ENCODE measurements around the gene COL5A3.

Gene COL5A3

GRCh38 chr19:9972103-9972502 lies 38.2 kb downstream of the COL5A3 start:
- Histone ChIP-seq H3K4me3 (ENCODE audit: control insufficient read depth in 1 of 7, extremely low read depth in 1 of 7, insufficient read depth in 4 of 7, low read depth in 2 of 7, low read length in 6 of 7) (no peak overlapping the region), H3K9me3 (ENCODE audit: control extremely low read depth in 1 of 5, control insufficient read depth in 4 of 5, insufficient read depth in 2 of 5, low read depth in 1 of 5, low read length in 4 of 5) (peaks cover 0 to 2% (median 0%) of the 10 kb centered on the region in 5 experiments), H3K27me3 (replicated peaks in 2 of 5; ENCODE audit: control insufficient read depth in 4 of 5, insufficient read depth in 5 of 5, low read length in 4 of 5) (peaks cover 0 to 28% (median 17%) of the 10 kb centered on the region in 5 experiments), H3K27ac (ENCODE audit: insufficient read depth in 1 of 2, low read depth in 1 of 2, low read length in 2 of 2, poor library complexity in 1 of 2, severe bottlenecking in 2 of 2) (no peak overlapping the region), H3K36me3 (ENCODE audit: control insufficient read depth in 4 of 4, insufficient read depth in 4 of 4, low read length in 3 of 4) (no peaks in the 10 kb centered on the region), H3K4me1 (ENCODE audit: control extremely low read depth in 1 of 4, control insufficient read depth in 4 of 4, insufficient read depth in 4 of 4, low read length in 3 of 4) (no peaks in the 10 kb centered on the region)
- DNase-seq = no peak
- POLR2A ChIA-PET = no interaction called here
- CTCF ChIA-PET = no interaction called here
- WGBS (ENCODE audit: insufficient coverage) = 94% methylated on average over 6 of the region's 6 CpGs

GRCh38 chr19:9971166-9971897 lies 39.0 kb downstream of the COL5A3 start:
- Histone ChIP-seq H3K9me3 (ENCODE audit: control extremely low read depth in 1 of 5, control insufficient read depth in 4 of 5, insufficient read depth in 2 of 5, low read depth in 1 of 5, low read length in 4 of 5) (peaks cover 0 to 2% (median 0%) of the 10 kb centered on the region in 5 experiments), H3K27ac (ENCODE audit: insufficient read depth in 1 of 2, low read depth in 1 of 2, low read length in 2 of 2, poor library complexity in 1 of 2, severe bottlenecking in 2 of 2) (no peak overlapping the region), H3K27me3 (replicated peaks in 2 of 5; ENCODE audit: control insufficient read depth in 4 of 5, insufficient read depth in 5 of 5, low read length in 4 of 5) (peaks cover 0 to 35% (median 18%) of the 10 kb centered on the region in 5 experiments), H3K4me1 (ENCODE audit: control extremely low read depth in 1 of 4, control insufficient read depth in 4 of 4, insufficient read depth in 4 of 4, low read length in 3 of 4) (no peaks in the 10 kb centered on the region), H3K4me3 (ENCODE audit: control insufficient read depth in 1 of 7, extremely low read depth in 1 of 7, insufficient read depth in 4 of 7, low read depth in 2 of 7, low read length in 6 of 7) (no peak overlapping the region), H3K36me3 (ENCODE audit: control insufficient read depth in 4 of 4, insufficient read depth in 4 of 4, low read length in 3 of 4) (no peaks in the 10 kb centered on the region)
- CTCF ChIA-PET = no interaction called here
- DNase-seq = no peak
- POLR2A ChIA-PET = no interaction called here
- 77% methylated on average over 15 of the region's 15 CpGs for WGBS (ENCODE audit: insufficient coverage)

GRCh38 chr19:9970481-9970880 lies 39.8 kb downstream of the COL5A3 start:
- Histone ChIP-seq H3K4me1 (ENCODE audit: control extremely low read depth in 1 of 4, control insufficient read depth in 4 of 4, insufficient read depth in 4 of 4, low read length in 3 of 4) (no peaks in the 10 kb centered on the region), H3K27ac (ENCODE audit: insufficient read depth in 1 of 2, low read depth in 1 of 2, low read length in 2 of 2, poor library complexity in 1 of 2, severe bottlenecking in 2 of 2) (no peak overlapping the region), H3K27me3 (replicated peaks in 2 of 5; ENCODE audit: control insufficient read depth in 4 of 5, insufficient read depth in 5 of 5, low read length in 4 of 5) (peaks cover 0 to 44% (median 22%) of the 10 kb centered on the region in 5 experiments), H3K36me3 (ENCODE audit: control insufficient read depth in 4 of 4, insufficient read depth in 4 of 4, low read length in 3 of 4) (no peaks in the 10 kb centered on the region), H3K9me3 (ENCODE audit: control extremely low read depth in 1 of 5, control insufficient read depth in 4 of 5, insufficient read depth in 2 of 5, low read depth in 1 of 5, low read length in 4 of 5) (no peaks in the 10 kb centered on the region), H3K4me3 (ENCODE audit: control insufficient read depth in 1 of 7, extremely low read depth in 1 of 7, insufficient read depth in 4 of 7, low read depth in 2 of 7, low read length in 6 of 7) (no peak overlapping the region)
- ChIA-PET CTCF (no interaction called here), POLR2A (no interaction called here)
- WGBS (ENCODE audit: insufficient coverage) = 79% methylated on average over 8 of the region's 8 CpGs
- no peak for DNase-seq

- no peaks in the 10 kb centered on the region for H3K4me1 ChIP-seq (ENCODE audit: control extremely low read depth in 1 of 4, control insufficient read depth in 4 of 4, insufficient read depth in 4 of 4, low read length in 3 of 4)
- POLR2A ChIA-PET = no interaction called here
- no peaks in the 10 kb centered on the region for H3K9me3 ChIP-seq (ENCODE audit: control extremely low read depth in 1 of 5, control insufficient read depth in 4 of 5, insufficient read depth in 2 of 5, low read depth in 1 of 5, low read length in 4 of 5)
- H3K36me3 ChIP-seq (ENCODE audit: control insufficient read depth in 4 of 4, insufficient read depth in 4 of 4, low read length in 3 of 4) = no peaks in the 10 kb centered on the region
- DNase-seq = no peak
- H3K4me3 ChIP-seq (ENCODE audit: control insufficient read depth in 1 of 7, extremely low read depth in 1 of 7, insufficient read depth in 4 of 7, low read depth in 2 of 7, low read length in 6 of 7) = no peak overlapping the region
- peaks cover 0 to 49% (median 22%) of the 10 kb centered on the region in 5 experiments for H3K27me3 ChIP-seq (replicated peaks in 2 of 5; ENCODE audit: control insufficient read depth in 4 of 5, insufficient read depth in 5 of 5, low read length in 4 of 5)
- CTCF ChIA-PET = no interaction called here
- 100% methylated on average over 1 of the region's 2 CpGs for WGBS (ENCODE audit: insufficient coverage)
- H3K27ac ChIP-seq (ENCODE audit: insufficient read depth in 1 of 2, low read depth in 1 of 2, low read length in 2 of 2, poor library complexity in 1 of 2, severe bottlenecking in 2 of 2) = no peak overlapping the region
These were observed 40.7 kb downstream of the COL5A3 start for GRCh38 chr19:9969688-9969975.

GRCh38 chr19:9968820-9969687 lies 41.2 kb downstream of the COL5A3 start:
- POLR2A ChIA-PET = no interaction called here

GRCh38 chr19:9967326-9967725 lies 43.0 kb downstream of the COL5A3 start:
- WGBS (ENCODE audit: insufficient coverage) = no CpG with 5 or more reads among the region's 4 CpGs
- POLR2A ChIA-PET = no interaction called here
- CTCF ChIA-PET = interaction anchor here (0.6 kb wide), 1 partner anchor 340 kb away, joined by 3 read pairs; no protein-coding TSS in a partner anchor
- H3K27me3 ChIP-seq (replicated peaks in 2 of 5; ENCODE audit: control insufficient read depth in 4 of 5, insufficient read depth in 5 of 5, low read length in 4 of 5) = peaks cover 0 to 65% (median 22%) of the 10 kb centered on the region in 5 experiments
- DNase-seq = no peak
- no peaks in the 10 kb centered on the region for H3K36me3 ChIP-seq (ENCODE audit: control insufficient read depth in 4 of 4, insufficient read depth in 4 of 4, low read length in 3 of 4)
- peaks cover 0 to under 1% (median 0%) of the 10 kb centered on the region in 5 experiments for H3K9me3 ChIP-seq (ENCODE audit: control extremely low read depth in 1 of 5, control insufficient read depth in 4 of 5, insufficient read depth in 2 of 5, low read depth in 1 of 5, low read length in 4 of 5)
- no peak overlapping the region for H3K27ac ChIP-seq (ENCODE audit: insufficient read depth in 1 of 2, low read depth in 1 of 2, low read length in 2 of 2, poor library complexity in 1 of 2, severe bottlenecking in 2 of 2)
- no peak overlapping the region for H3K4me3 ChIP-seq (ENCODE audit: control insufficient read depth in 1 of 7, extremely low read depth in 1 of 7, insufficient read depth in 4 of 7, low read depth in 2 of 7, low read length in 6 of 7)
- H3K4me1 ChIP-seq (ENCODE audit: control extremely low read depth in 1 of 4, control insufficient read depth in 4 of 4, insufficient read depth in 4 of 4, low read length in 3 of 4) = no peaks in the 10 kb centered on the region

More at GRCh38 chr19:9968820-9969687, 41.2 kb downstream of the COL5A3 start:
- H3K27me3 ChIP-seq (replicated peaks in 2 of 5; ENCODE audit: control insufficient read depth in 4 of 5, insufficient read depth in 5 of 5, low read length in 4 of 5) = peaks cover 0 to 55% (median 22%) of the 10 kb centered on the region in 5 experiments
- no peaks in the 10 kb centered on the region for H3K36me3 ChIP-seq (ENCODE audit: control insufficient read depth in 4 of 4, insufficient read depth in 4 of 4, low read length in 3 of 4)
- no peaks in the 10 kb centered on the region for H3K9me3 ChIP-seq (ENCODE audit: control extremely low read depth in 1 of 5, control insufficient read depth in 4 of 5, insufficient read depth in 2 of 5, low read depth in 1 of 5, low read length in 4 of 5)
- no peaks in the 10 kb centered on the region for H3K4me1 ChIP-seq (ENCODE audit: control extremely low read depth in 1 of 4, control insufficient read depth in 4 of 4, insufficient read depth in 4 of 4, low read length in 3 of 4)
- WGBS (ENCODE audit: insufficient coverage) = 68% methylated on average over 5 of the region's 8 CpGs
- CTCF ChIA-PET = no interaction called here
- H3K27ac ChIP-seq (ENCODE audit: insufficient read depth in 1 of 2, low read depth in 1 of 2, low read length in 2 of 2, poor library complexity in 1 of 2, severe bottlenecking in 2 of 2) = no peak overlapping the region
- no peak for DNase-seq
- no peak overlapping the region for H3K4me3 ChIP-seq (ENCODE audit: control insufficient read depth in 1 of 7, extremely low read depth in 1 of 7, insufficient read depth in 4 of 7, low read depth in 2 of 7, low read length in 6 of 7)

- ChIA-PET CTCF (interaction anchor here (1.5 kb wide), 1 partner anchor 21 kb away, joined by 3 read pairs; no protein-coding TSS in a partner anchor), POLR2A (no interaction called here)
- no peaks in the 10 kb centered on the region for H3K4me1 ChIP-seq (ENCODE audit: control extremely low read depth in 1 of 4, control insufficient read depth in 4 of 4, insufficient read depth in 4 of 4, low read length in 3 of 4)
These were observed 43.9 kb downstream of the COL5A3 start for GRCh38 chr19:9966448-9966847.

More at GRCh38 chr19:9966448-9966847, 43.9 kb downstream of the COL5A3 start:
- Histone ChIP-seq H3K4me3 (ENCODE audit: control insufficient read depth in 1 of 7, extremely low read depth in 1 of 7, insufficient read depth in 4 of 7, low read depth in 2 of 7, low read length in 6 of 7) (no peak overlapping the region), H3K27me3 (replicated peaks in 2 of 5; ENCODE audit: control insufficient read depth in 4 of 5, insufficient read depth in 5 of 5, low read length in 4 of 5) (peaks cover 0 to 68% (median 22%) of the 10 kb centered on the region in 5 experiments), H3K27ac (ENCODE audit: insufficient read depth in 1 of 2, low read depth in 1 of 2, low read length in 2 of 2, poor library complexity in 1 of 2, severe bottlenecking in 2 of 2) (no peak overlapping the region), H3K36me3 (ENCODE audit: control insufficient read depth in 4 of 4, insufficient read depth in 4 of 4, low read length in 3 of 4) (no peaks in the 10 kb centered on the region), H3K9me3 (ENCODE audit: control extremely low read depth in 1 of 5, control insufficient read depth in 4 of 5, insufficient read depth in 2 of 5, low read depth in 1 of 5, low read length in 4 of 5) (peaks cover 0 to 2% (median 0%) of the 10 kb centered on the region in 5 experiments)
- WGBS (ENCODE audit: insufficient coverage) = 3% methylated on average over 17 of the region's 29 CpGs
- no peak for DNase-seq

Data from common myeloid progenitor, CD34-positive (primary cell).